ENCODE measurements around the gene NAV3.

Gene NAV3

DNA sequence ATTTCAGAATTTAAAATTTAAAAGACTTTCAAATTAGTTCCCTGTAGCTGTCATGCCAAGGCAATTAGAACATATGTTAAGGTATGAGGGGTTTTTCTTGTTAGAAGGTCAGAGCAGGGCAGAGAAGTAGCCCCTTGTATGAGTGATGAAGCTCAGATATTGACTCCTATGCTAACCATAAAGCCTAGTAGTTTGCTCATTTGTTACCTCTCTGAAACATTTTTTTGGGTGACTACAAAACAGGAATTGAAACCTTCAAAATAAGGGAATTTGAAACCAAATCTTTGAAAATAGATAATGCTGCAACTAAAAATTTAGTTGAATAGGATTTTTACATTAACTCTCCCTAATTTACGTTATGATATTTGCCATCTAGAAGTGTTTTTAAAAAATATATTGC lies 333.5 kb downstream of the NAV3 start:
- no peak for DNase-seq (ENCODE audit: low spot score)
- in situ Hi-C loops (cut with MboI; ENCODE audit: low sequenced_read_pairs, unreplicated experiment) = no loop called here
- TF ChIP-seq, protein P1, sequence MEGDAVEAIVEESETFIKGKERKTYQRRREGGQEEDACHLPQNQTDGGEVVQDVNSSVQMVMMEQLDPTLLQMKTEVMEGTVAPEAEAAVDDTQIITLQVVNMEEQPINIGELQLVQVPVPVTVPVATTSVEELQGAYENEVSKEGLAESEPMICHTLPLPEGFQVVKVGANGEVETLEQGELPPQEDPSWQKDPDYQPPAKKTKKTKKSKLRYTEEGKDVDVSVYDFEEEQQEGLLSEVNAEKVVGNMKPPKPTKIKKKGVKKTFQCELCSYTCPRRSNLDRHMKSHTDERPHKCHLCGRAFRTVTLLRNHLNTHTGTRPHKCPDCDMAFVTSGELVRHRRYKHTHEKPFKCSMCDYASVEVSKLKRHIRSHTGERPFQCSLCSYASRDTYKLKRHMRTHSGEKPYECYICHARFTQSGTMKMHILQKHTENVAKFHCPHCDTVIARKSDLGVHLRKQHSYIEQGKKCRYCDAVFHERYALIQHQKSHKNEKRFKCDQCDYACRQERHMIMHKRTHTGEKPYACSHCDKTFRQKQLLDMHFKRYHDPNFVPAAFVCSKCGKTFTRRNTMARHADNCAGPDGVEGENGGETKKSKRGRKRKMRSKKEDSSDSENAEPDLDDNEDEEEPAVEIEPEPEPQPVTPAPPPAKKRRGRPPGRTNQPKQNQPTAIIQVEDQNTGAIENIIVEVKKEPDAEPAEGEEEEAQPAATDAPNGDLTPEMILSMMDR (IDR thresholded peaks at IDR 0.05; ENCODE audit: borderline replicate concordance, control extremely low read depth, extremely low read depth, insufficient read depth, missing control alignments) = no peak

DNA sequence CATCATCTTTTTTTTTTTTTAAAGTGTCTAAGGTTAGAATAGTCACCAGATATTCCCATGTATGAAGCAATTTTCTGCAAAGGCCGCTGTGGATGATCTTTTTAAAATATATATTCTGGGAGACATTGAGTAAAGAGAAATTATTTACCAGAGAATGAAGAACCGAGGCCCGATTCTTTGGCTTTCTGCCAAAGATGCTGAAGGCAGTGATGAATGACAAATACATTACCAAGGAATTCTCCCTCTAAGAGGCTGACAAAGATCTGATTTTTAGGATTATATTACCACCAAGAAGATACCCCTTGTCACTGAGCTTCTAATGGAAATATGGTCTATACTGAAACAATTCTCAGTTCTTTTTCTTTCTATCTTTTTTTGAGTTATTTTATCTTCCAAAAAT lies 336.8 kb downstream of the NAV3 start:
- TF ChIP-seq, protein P1 (IDR thresholded peaks at IDR 0.05; ENCODE audit: borderline replicate concordance, control extremely low read depth, extremely low read depth, insufficient read depth, missing control alignments) = no peak

DNA sequence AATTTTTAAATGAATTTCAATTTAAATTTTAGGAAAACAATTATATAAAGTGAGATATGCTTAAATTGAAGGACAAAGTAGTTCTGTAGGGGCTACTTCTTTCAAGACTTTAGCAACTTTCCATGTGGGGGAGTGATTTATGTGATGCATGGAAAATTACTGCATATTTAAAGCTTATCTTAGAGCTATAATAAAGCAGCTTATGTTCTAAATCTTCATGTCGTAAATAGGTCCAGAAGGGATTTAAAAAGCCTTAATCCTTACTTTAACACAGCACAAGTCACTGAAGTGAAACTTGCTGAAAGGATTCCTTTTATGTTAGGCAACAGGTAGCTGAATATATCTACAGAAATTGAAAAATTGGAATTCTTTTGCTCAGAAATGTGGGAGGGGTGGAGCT lies 340.4 kb downstream of the NAV3 start:
- no peak for DNase-seq (ENCODE audit: low spot score)
- in situ Hi-C loops (cut with MboI; ENCODE audit: low sequenced_read_pairs, unreplicated experiment) = no loop called here

More for the DNA sequence above, 336.8 kb downstream of the NAV3 start:
- in situ Hi-C loops (cut with MboI; ENCODE audit: low sequenced_read_pairs, unreplicated experiment) = no loop called here
- DNase-seq (ENCODE audit: low spot score) = no peak

DNA sequence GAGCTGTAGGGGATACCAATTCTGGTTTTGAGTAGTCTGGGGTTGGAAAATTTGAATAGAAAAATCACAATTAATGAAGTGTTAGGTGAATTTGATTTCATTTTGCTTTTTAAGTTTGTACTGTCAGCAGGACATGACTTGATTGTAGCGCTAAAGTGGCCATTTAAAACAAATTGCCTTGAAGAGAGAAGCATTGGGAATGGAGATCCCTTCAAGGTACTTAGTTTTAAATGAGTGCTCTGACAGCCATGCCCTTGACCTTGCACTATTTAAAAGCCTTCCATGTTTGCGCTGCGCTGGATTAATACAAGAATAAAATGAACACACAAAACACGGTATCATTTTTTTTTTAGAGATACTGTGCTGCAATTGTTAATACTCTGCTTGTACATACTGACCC lies 345.9 kb downstream of the NAV3 start:
- no peak for DNase-seq (ENCODE audit: low spot score)
- TF ChIP-seq, protein P1 (IDR thresholded peaks at IDR 0.05; ENCODE audit: borderline replicate concordance, control extremely low read depth, extremely low read depth, insufficient read depth, missing control alignments) = no peak
- in situ Hi-C loops (cut with MboI; ENCODE audit: low sequenced_read_pairs, unreplicated experiment) = no loop called here

More for the DNA sequence above, 340.4 kb downstream of the NAV3 start:
- TF ChIP-seq, protein P1 (IDR thresholded peaks at IDR 0.05; ENCODE audit: borderline replicate concordance, control extremely low read depth, extremely low read depth, insufficient read depth, missing control alignments) = no peak

DNA sequence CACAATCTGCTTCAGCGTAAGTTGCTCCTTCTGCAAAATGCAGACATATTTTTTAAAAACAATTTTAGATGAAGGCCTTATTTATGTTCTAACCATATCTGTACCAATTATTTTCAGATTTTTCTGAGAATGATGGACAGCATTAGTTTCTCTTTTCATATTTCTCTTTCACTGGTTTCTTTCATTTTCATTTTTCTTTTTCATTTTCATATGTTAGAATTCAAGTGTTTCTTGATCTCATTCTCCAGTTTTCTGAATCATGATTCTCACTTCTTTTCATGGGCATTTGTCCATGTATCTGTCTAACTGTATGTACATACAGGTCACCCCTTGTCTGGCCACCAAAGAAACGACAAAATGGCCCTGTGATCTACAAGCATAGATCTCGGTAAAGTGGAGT lies 346.6 kb downstream of the NAV3 start:
- TF ChIP-seq, protein P1 (IDR thresholded peaks at IDR 0.05; ENCODE audit: borderline replicate concordance, control extremely low read depth, extremely low read depth, insufficient read depth, missing control alignments) = no peak
- no peak for DNase-seq (ENCODE audit: low spot score)
- in situ Hi-C loops (cut with MboI; ENCODE audit: low sequenced_read_pairs, unreplicated experiment) = no loop called here

DNA sequence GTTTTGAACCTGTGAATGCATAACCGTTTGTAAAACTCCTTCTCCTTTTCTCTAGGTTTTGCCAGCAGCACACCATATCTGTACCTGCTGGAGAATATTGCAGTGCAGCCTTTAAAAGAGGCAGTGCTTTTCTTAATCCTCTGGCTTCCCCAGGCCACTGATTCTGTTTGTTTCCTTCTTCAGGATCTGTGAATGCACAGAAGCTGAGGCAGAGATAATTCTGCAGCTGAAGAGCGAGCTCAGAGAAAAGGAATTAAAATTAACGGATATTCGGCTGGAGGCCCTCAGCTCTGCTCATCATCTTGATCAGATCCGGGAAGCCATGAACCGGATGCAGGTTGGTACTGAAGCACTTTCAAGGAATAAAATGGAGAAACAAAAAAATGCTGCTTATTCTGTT lies 348.7 kb downstream of the NAV3 start:
- no peak for DNase-seq (ENCODE audit: low spot score)
- in situ Hi-C loops (cut with MboI; ENCODE audit: low sequenced_read_pairs, unreplicated experiment) = no loop called here
- TF ChIP-seq, protein P1 (IDR thresholded peaks at IDR 0.05; ENCODE audit: borderline replicate concordance, control extremely low read depth, extremely low read depth, insufficient read depth, missing control alignments) = no peak
